GM23338 (cell line): ENCODE data around the gene FLT1. TPM values are rescaled to one million over a fixed set of nuclear protein-coding genes. Genes with fewer than 3 reads are reported as not detected.

Source experiments
- ATAC-seq: fragments of 200-7000 bp; cut with Tn5 transposase; 3 replicates; pipeline ENCODE4 v1.9.1; 2020
- DNase-seq: peaks from one replicate; pipeline ENCODE4 v3.0.0-alpha.2; 2015; ENCODE audit warnings: low spot score
- H2AFZ ChIP-seq: fragments of 200-600 bp; sonication (generic); 2 replicates; pipeline ENCODE4 v1.8.0; 2016; ENCODE audit warnings: antibody characterized with exemption, mild to moderate bottlenecking, moderate library complexity
- H3F3A ChIP-seq: fragments of 200-600 bp; sonication (generic); replicated peaks from 2 replicates; pipeline ENCODE4 v1.8.0; 2017; ENCODE audit warnings: antibody characterized with exemption, mixed run types, low read depth
- H3K27ac ChIP-seq: fragments of 200-600 bp; sonication (generic); 2 replicates; pipeline ENCODE4 v1.6.1; 2016; ENCODE audit warnings: low read depth
- H3K27me3 ChIP-seq: fragments of 200-600 bp; sonication (generic); 2 replicates; pipeline ENCODE4 v1.8.0; 2016; ENCODE audit warnings: mild to moderate bottlenecking, mixed run types, moderate library complexity; ENCODE audit not compliant: insufficient read depth
- H3K36me3 ChIP-seq: fragments of 200-600 bp; sonication (generic); 2 replicates; pipeline ENCODE4 v1.8.0; 2016; ENCODE audit warnings: mild to moderate bottlenecking; ENCODE audit not compliant: insufficient read depth
- H3K4me1 ChIP-seq: fragments of 200-600 bp; sonication (generic); 2 replicates; pipeline ENCODE4 v1.8.0; 2016; ENCODE audit warnings: mild to moderate bottlenecking, moderate library complexity; ENCODE audit not compliant: insufficient read depth
- H3K4me2 ChIP-seq: fragments of 200-600 bp; sonication (generic); 2 replicates; pipeline ENCODE4 v1.7.1; 2017; ENCODE audit warnings: mixed run types
- H3K4me3 ChIP-seq: fragments of 200-600 bp; sonication (generic); 2 replicates; pipeline ENCODE4 v1.6.1; 2016; ENCODE audit warnings: mixed run types
- H3K79me2 ChIP-seq: fragments of 200-600 bp; sonication (generic); replicated peaks from 2 replicates; pipeline ENCODE4 v1.8.0; 2017; ENCODE audit warnings: mild to moderate bottlenecking; ENCODE audit not compliant: insufficient read depth
- H3K9me2 ChIP-seq: fragments of 200-600 bp; sonication (generic); 2 replicates; pipeline ENCODE4 v1.8.0; 2017; ENCODE audit not compliant: insufficient read depth
- H4K20me1 ChIP-seq: fragments of 200-600 bp; sonication (generic); replicated peaks from 2 replicates; pipeline ENCODE4 v1.8.0; 2017; ENCODE audit warnings: mild to moderate bottlenecking; ENCODE audit not compliant: insufficient read depth
- H3K27ac Mint-ChIP-seq: 2 replicates; pipeline ENCODE4 v1.8.0; 2020; ENCODE audit warnings: inconsistent platforms, mild to moderate bottlenecking, moderate library complexity, mixed read lengths
- H3K27me3 Mint-ChIP-seq: 3 replicates; pipeline ENCODE4 v1.8.0; 2022; ENCODE audit warnings: low read depth, mild to moderate bottlenecking, moderate library complexity, mixed read lengths, inconsistent platforms; ENCODE audit not compliant: insufficient read depth, poor library complexity
- H3K36me3 Mint-ChIP-seq: 3 replicates; pipeline ENCODE4 v1.8.0; 2021; ENCODE audit warnings: low read depth, mild to moderate bottlenecking, inconsistent platforms, moderate library complexity, mixed read lengths
- H3K4me1 Mint-ChIP-seq: 3 replicates; pipeline ENCODE4 v1.8.0; 2020; ENCODE audit warnings: mild to moderate bottlenecking, inconsistent platforms, mixed read lengths
- H3K4me3 Mint-ChIP-seq: 3 replicates; pipeline ENCODE4 v1.8.0; 2021; ENCODE audit warnings: moderate library complexity, mild to moderate bottlenecking, inconsistent platforms, mixed read lengths
- H3K9me3 Mint-ChIP-seq: 3 replicates; pipeline ENCODE4 v1.8.0; 2020; ENCODE audit warnings: moderate library complexity, mild to moderate bottlenecking, inconsistent platforms, mixed read lengths
- CREB1 ChIP-seq: fragments of 250-450 bp; sonication (Bioruptor Pico); IDR thresholded peaks from 2 replicates; pipeline ENCODE4 v1.5.0; 2020; ENCODE audit warnings: low read depth, mild to moderate bottlenecking, moderate library complexity
- CTCF ChIP-seq, 2 experiments: fragments of 200-600 bp in 1 of 2; sonication (generic) in 1 of 2; conservative IDR thresholded peaks; 2 replicates each; pipeline versions ENCODE4 v1.5.1 to v1.6.1; 2016 to 2017; ENCODE audit warnings: antibody characterized with exemption in 2 of 2, low read depth in 2 of 2, mild to moderate bottlenecking in 2 of 2, moderate library complexity in 1 of 2
- ETS1 ChIP-seq: IDR thresholded peaks from 2 replicates; pipeline ENCODE4 v1.6.1; 2016; ENCODE audit warnings: antibody characterized with exemption
- EZH2 ChIP-seq: fragments of 200-600 bp; sonication (generic); IDR thresholded peaks from one replicate; pipeline ENCODE4 v1.8.0; 2017; ENCODE audit warnings: antibody characterized with exemption, mild to moderate bottlenecking, low read depth; ENCODE audit not compliant: unreplicated experiment
- EZH2phosphoT487 ChIP-seq: fragments of 200-600 bp; sonication (generic); IDR thresholded peaks from one replicate; pipeline ENCODE4 v1.8.1; 2018; ENCODE audit warnings: antibody characterized with exemption; ENCODE audit not compliant: unreplicated experiment
- JUNB ChIP-seq: IDR thresholded peaks from one replicate; pipeline ENCODE4 v1.6.1; 2016; ENCODE audit warnings: antibody characterized with exemption; ENCODE audit not compliant: unreplicated experiment
- NANOG ChIP-seq: IDR thresholded peaks from 2 replicates; pipeline ENCODE4 v1.6.1; 2016; ENCODE audit warnings: antibody characterized with exemption, borderline replicate concordance
- POLR2AphosphoS5 ChIP-seq: IDR thresholded peaks from 2 replicates; pipeline ENCODE4 v1.6.1; 2016; ENCODE audit warnings: antibody characterized with exemption, low read depth
- REST ChIP-seq: IDR thresholded peaks from one replicate; pipeline ENCODE4 v1.6.1; 2018; ENCODE audit warnings: antibody characterized with exemption; ENCODE audit not compliant: unreplicated experiment
- STAT1 ChIP-seq: IDR thresholded peaks from one replicate; pipeline ENCODE4 v1.6.1; 2016; ENCODE audit warnings: antibody characterized with exemption; ENCODE audit not compliant: unreplicated experiment
- ZNF114 ChIP-seq: fragments of 250-450 bp; sonication (Bioruptor Pico); IDR thresholded peaks from 2 replicates; pipeline ENCODE4 v1.5.0; 2020; ENCODE audit warnings: mild to moderate bottlenecking, moderate library complexity
- ZNF331 ChIP-seq: fragments of 250-450 bp; sonication (Bioruptor Pico); IDR thresholded peaks from 2 replicates; pipeline ENCODE4 v1.5.0; 2020; ENCODE audit warnings: low read depth, mild to moderate bottlenecking, moderate library complexity
- ZNF462 ChIP-seq: fragments of 250-450 bp; sonication (Bioruptor Pico); IDR thresholded peaks from 2 replicates; pipeline ENCODE4 v1.5.0; 2020; ENCODE audit warnings: mild to moderate bottlenecking, moderate library complexity
- polyA plus RNA-seq: library from polyadenylated mRNA; unstranded; fragments of >200 nt; fragmentation: Nextera tagmentation; extraction: Ambion mirVana; gene quantifications from 2 replicates; pipeline ENCODE4 v1.2.1, GENCODE V29; 2016
- total RNA-seq: library from RNA; depleted of rRNA; stranded (reverse); fragments of >200 nt; shearing (Covaris generic); gene quantifications from 2 replicates; pipeline ENCODE4 v1.2.3, GENCODE V29; 2014

FLT1 gene
- total and polyA plus RNA-seq, 2 experiments from 2014 or later = 26.8 to 116 TPM

- no peak overlapping the region for H3K4me3 ChIP-seq
- H3K9me3 Mint-ChIP-seq = no peaks in the 10 kb centered on the region
- H3K27ac ChIP-seq = no peak overlapping the region
- H3F3A ChIP-seq = no peaks in the 10 kb centered on the region
- H4K20me1 ChIP-seq = no peaks in the 10 kb centered on the region
- no peaks in the 10 kb centered on the region for H3K4me1 ChIP-seq
- H3K4me2 ChIP-seq = no peak overlapping the region
- H3K27ac Mint-ChIP-seq = no peak overlapping the region
- H3K36me3 Mint-ChIP-seq = peaks cover 49% of the 10 kb centered on the region
- peaks cover 18% of the 10 kb centered on the region; the same call in 1 of the 2 replicates for H3K36me3 ChIP-seq
- no peak overlapping the region for H2AFZ ChIP-seq
- H3K4me1 Mint-ChIP-seq = no peaks in the 10 kb centered on the region
- no peak overlapping the region for H3K4me3 Mint-ChIP-seq
- H3K27me3 ChIP-seq = no peaks in the 10 kb centered on the region
- no peak for TF ChIP-seq CREB1
- TF ChIP-seq ZNF114 (CRISPR knock-in tag) = no peak
- TF ChIP-seq ZNF331 (CRISPR knock-in tag) = no peak
- no peak for TF ChIP-seq JUNB
- TF ChIP-seq CTCF (conservative IDR thresholded peaks at IDR 0.05; ENCODE audit: low read depth in 2 of 2) = no peak
- no peak for TF ChIP-seq ZNF462 (CRISPR knock-in tag)
- TF ChIP-seq ETS1 = no peak
- no peak for TF ChIP-seq EZH2phosphoT487
- no peak for TF ChIP-seq POLR2AphosphoS5
- no peak for TF ChIP-seq NANOG
- TF ChIP-seq REST = no peak
- no peak for TF ChIP-seq STAT1
- TF ChIP-seq EZH2 = no peak
- H3K9me2 ChIP-seq = no peaks in the 10 kb centered on the region
- peaks cover 2% of the 10 kb centered on the region for H3K27me3 Mint-ChIP-seq
- no peak for DNase-seq
- H3K79me2 ChIP-seq = no peaks in the 10 kb centered on the region
- ATAC-seq = no peak
Observed at GRCh38 chr13:28282451-28282850, 212.5 kb downstream of the FLT1 start.
